Renal cortex interstitium (tissue), 11 donors: ENCODE data around the gene PRR33. TPM values are rescaled to one million over a fixed set of nuclear protein-coding genes. Genes with fewer than 3 reads are reported as not detected.

ENCODE experiments used
- DNase-seq, 11 donors: peaks; one replicate each; pipeline ENCODE4 v3.0.0-alpha.2; 2013; ENCODE audit warnings: low read depth in 9 of 11, low spot score in 4 of 11; ENCODE audit errors: extremely low read depth in 1 of 11
- polyA plus RNA-seq, 3 donors: library from polyadenylated mRNA; unstranded; fragments of 120-200 nt; gene quantifications; one replicate each; pipeline ENCODE4 v1.2.1, GENCODE V29; 2013; ENCODE audit not compliant: insufficient read length in 3 of 3

Gene PRR33
- polyA plus RNA-seq, 3 donors: 0.29 to 0.32 TPM; not detected in 1

DNA sequence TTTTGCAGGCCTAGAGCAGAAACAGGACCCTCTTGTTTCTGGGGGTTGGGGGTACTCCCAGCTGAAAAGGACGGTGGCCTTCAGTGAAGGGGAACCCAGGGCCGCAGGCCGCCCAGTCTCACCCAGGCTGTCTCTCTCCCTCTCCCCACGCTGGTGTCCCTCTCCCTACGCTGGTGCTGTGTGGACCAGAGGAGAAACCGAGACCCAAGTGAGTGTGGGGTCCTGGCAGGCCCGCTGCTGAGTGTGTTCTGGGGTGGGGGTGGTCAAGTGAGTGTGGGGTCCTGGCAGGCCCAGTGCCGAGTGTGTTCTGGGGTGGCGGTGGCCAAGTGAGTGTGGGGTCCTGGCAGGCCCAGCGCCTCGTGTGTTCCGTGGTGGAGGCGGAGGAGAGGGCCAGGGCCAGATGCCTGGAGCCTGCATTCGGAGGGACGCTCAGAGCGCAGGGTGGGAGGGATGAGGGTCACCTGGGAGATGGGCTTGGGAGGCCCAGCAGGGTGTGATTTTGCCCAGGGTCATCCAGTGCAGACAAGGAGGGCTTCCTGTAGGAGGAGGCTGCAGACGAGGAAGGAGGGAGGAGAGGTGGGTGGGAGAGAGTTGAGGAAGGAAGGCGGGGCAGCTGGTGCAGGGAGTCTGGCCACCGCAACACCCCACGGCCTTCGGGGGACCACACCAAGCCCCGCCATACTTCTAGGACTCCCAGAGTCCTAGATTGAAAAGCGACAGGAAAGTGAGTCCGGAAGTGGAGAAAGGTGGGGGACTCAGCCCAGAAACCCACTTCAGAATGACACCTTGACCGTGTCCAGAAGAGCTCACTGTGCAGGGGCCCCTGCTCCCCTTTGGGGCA, 38.1 kb upstream of the PRR33 start:
- DNase-seq: no peak

DNA sequence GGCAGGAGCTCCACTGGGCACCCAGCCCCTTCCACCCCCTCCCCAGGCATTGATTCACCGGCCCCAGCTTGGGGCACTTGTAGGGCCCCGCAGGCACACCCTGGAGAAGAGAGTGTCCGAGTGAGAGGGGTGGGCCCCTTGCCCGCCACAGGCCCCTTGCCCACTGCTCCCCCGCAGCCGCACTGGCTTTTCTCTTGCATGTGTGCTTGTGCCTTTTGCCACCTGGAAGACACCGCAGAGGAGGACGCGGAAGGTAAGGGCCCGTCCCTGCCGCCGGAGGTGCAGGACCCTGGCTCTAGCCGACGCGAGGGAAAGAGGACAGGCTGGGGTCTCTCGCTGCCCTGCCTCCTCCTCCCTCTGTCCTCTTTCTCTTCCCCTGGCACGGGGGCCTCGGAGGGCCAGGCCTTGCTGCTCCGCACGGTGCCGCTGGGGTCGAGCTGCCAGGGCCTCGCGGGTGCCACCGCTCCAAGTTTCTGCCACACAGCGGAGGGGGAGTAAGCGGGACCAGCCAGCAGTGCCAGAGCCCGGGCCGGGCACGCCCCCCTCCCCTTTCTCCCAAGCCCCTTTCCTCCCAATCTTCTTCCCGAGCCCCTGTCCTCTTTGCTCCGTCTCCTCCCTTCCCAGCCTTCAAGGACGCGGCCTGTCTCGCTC, 37.3 kb upstream of the PRR33 start:
- no peak for DNase-seq

DNA sequence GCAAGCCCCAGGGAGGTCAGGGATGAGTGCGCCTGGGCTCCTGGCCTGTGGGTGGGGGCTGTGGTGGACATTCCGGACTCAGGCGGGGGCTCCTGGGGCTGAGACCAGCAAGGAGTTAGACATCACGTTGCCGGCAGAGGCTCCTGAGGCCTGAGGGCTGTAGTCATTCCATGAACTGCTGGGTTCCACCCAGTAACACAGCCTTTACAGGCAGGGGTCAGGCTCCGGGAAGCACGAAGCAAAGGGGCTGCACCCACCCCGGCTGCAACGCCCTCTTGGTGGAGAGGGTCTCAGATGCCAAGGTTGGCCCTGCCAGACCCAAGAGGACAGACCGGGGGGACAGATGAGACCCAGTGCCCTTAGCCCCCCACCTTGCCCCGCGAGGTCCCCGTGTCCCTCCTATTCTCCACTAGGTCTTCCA, 36.8 kb upstream of the PRR33 start:
- DNase-seq: no peak

DNA sequence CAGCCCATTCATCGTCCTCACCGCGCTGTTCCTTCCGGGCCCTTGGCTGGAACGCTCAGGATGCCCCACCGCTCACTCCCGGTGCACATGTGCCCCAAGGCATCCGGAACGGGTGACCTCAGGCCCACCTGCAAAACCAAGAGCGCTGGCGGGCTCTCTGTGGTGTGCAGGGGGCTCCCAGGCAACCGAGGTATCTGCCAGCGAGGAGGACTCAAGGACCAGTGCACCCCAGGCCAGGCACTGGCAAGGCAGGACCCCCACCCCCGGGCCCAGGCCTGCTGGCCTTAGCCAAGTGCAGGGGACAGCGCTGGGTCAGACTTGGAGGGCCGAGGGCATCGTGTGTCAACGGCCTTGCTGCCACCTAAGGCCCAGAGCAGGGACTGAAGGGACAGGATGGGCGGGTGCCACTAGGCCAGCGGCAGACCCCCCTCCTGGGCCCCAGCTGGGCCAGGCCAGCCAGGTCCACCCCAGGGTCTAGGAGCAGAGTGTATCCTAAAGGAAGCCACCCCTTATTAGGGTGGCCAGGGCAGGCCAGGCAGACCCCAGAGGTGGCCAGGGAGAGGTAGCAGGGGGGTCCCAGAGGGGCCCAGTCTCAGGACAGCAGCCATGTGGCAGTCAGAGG, 36.3 kb upstream of the PRR33 start:
- no peak for DNase-seq

DNA sequence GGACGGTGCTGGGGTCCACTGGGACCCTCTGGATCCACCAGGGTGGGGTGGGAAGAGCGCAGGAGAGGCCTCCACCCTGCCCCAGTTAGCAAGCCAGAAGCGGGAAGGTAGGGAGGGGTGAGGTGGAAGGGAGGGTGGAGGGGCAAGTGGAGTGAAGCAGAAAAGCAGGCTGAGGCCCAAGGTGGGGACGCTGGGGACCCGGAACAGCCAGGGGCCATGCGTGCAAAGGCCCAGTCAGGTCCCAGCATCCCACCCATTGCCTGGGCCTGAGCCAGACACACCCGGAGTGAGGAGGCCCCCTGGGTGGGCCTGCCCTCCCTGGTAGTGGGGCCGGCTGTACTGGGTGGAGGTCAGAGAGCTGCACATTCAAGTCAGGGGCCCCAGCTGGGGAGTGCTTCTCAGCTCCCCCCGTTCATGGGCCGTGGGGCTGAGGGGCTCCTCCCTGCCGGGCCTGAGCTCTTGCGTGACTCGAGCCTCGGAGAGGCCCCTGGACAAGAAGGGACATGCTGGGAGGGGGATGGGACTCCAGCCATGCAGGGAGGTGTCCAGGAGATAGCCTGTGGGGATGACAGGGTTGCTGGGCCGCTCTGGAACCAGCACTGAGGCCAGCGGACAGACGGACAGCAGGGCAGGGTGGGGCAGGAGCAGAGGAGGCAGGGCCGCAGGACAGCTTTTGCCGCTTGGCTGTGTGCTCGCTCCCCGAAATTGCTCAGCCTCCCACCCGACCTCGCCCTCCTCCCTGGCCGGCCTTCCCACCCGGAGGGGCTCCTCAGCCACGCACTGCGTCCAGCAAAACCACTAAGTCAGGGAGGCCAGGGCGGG, 35.5 kb upstream of the PRR33 start:
- DNase-seq: no peak

DNA sequence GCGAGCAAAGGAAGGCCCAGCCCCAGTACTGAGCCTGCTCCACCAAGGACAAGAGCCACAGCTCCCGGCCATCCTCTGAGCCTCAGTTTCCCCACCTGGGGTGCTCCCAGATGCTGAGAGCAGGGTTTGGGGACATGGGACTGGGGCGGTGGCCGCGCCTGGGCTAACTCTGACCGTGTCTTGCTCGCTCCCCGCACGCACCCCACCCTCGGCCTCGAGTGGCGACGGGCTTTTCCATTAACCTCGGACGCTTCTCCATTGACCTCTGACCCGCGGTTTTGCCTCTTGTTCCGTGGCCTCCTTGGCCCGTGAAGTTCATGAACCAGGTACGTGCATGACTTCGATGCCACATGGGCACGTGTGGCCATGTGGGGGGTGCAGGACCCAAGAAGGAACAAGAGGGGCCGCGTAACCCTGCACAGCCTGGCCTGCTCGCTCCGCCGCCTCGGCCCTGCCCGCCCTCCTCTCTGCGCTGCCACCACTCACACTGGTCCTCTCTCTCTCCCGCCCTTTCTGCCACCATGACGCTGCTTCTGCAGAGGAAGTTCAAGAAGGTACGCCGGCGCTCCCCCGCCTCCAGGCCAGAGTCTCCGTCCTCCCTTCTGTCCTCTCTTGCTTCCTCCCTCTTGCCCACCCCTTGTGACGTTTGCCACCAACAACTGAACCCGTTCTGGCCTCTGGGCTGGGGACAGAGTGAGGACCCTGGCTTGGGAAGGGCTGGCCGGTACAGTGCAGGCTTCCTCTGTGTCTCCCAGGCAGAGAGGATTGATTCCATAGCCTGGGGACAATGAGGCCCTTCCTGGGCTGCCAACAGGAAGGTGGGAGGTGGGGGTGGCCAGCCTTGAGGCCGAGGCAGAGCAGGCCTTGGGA, 34.7 kb upstream of the PRR33 start:
- no peak for DNase-seq

DNA sequence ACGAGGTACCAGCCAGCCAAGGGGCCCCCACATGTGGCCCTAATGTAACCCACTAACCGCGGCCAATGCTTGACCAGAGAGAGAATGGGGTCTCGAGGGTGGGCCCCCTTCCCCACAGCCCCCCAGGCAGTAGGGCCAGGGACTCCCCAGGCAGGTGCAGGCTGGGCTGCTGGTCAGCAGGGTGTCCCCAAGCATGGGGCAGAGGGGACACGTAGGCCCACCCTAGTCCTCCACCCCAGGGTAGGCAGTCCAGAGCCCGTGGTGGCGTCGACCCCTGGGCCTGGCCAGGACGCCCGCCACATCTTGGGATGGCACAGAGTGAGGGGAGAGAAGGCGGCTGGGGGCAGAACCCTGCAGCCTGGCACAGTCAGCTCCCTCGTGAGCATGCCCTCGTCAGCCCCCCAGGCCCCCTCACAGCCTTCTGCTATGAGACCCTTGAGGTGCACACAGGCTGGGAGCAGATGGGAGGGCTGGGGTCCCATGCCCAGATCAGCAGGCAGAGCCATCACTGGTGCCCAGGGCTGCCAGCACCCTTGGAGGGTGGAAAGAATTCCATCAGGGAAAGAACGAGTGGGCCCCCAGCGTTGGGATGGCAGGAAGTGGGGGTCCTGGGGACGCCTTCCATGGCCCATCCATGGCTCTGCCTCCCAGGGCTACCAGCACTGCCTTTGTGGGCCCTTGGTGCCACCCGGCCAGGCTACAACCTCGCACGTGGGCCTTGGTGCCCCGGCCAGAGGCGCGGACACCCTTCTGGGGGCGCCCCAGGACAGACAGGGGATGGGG, 33.9 kb upstream of the PRR33 start:
- DNase-seq: no peak

DNA sequence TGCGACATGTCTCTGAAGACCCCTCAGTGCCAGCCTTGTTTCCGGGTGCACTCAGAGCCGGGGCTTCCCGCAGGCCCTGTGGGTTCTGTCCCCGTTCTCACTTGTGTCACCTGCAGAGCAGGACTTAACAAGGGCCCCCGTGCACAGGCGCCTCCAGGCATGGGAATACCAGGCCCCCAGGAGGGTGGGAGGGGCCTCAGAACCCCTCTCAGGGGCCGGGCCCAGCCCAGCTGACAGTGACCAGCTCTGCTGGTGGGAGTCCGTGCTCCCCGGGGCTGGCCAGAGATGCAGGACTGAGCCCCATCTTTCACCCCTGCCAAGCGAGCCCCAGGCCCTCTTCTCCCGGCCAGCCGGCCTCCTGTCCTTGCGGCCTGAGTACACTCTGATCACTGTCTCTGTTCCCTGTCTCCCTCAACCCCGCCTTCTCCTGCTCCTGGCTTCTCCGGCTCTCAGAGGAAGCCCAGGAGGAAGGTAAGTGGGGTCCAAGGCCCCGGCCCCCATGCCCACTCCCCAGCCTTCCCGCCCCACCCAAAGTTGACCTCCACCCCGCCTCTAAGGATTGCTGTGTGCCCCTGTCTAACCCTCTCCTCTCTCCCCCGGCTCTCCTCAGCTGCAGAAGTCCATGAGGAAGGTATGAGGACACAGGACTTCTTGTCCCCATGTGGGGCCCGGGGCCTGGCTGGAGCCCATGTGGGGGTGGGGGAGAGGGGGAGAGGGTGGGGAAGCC, 33.1 kb upstream of the PRR33 start:
- no peak for DNase-seq

DNA sequence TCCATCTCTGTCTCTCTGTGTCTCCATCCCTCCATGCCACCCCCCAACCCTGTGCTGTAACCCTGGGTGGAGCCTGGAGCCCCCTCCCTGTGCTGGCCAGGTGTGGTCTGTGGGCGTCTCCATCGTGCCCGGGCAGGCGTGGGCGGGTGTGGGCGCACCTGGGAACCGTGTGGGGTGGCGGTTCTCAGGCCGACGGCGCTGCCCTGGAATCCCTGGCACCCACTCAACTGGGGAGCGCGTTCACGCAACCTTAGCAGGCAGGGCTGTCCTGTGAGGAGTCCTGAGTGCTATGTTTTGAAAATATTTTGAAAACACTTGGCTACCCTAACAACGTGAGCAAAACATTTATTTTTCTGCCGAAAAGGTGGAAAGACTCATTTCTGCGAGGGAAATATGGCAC, 32.5 kb upstream of the PRR33 start:
- no peak for DNase-seq

DNA sequence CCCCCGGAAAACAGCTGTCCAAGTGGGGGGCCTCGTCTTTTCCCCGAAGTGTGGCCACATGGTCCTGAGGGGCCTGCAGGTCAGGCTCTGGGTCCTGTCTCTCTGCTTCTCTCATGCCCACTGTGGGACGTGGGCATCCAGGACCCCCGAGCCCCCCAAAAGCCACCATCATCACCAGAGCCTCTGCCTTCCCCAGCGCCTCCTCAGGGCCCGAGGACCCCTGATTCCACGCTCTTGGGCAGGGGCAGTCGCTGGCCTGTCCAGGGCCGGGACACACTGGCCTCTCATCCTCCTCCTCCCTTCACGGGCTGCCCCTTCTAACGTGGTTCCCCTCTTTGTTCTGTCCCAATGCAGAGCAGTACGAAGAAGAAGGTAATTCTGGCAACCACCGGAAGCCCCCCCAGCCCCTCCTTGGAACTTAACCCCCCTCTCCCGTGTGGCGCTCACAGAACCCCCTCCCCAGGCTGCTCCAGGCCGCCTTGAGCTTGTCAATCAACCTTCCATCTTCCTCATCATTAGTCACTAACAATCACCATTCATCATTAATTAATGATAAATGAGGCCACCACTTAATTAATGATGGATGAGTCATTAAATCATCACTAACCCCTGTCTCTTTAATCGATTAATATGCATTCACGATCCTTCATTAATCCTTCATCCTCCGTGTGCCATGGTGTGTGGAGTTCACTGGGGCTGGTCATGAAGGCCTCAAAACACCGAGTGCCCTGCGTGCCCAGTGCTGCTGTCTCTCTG, 31.7 kb upstream of the PRR33 start:
- DNase-seq: no peak

DNA sequence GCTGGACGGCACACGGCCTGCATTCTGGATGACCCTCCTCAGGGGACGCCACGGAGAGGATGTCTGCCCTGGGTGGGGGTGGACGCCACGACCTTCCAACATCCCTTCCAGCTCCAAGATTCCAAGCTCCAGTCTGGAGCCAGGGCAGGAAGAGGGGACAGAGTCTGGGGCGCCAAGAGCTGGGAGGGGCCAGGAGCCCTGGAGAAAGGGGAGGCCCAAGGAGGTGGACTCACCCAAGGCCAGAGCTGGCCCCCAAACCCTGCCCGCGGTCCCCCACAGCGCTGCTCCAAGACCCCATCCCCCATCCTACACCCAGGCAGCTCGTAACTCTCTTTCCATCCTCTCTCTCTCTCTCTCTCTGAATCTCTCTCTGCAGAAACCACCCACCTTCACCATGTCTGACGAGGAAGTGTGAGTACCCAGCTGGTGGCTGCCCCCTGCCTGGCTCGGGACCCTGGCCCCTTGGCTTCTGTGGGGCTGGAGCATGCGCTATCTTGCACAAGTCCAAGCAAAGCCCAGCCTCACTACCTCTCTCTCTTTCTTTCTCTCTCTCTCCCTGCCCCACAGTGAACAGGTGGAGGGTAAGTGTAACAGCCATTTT, 30.9 kb upstream of the PRR33 start:
- DNase-seq: no peak

DNA sequence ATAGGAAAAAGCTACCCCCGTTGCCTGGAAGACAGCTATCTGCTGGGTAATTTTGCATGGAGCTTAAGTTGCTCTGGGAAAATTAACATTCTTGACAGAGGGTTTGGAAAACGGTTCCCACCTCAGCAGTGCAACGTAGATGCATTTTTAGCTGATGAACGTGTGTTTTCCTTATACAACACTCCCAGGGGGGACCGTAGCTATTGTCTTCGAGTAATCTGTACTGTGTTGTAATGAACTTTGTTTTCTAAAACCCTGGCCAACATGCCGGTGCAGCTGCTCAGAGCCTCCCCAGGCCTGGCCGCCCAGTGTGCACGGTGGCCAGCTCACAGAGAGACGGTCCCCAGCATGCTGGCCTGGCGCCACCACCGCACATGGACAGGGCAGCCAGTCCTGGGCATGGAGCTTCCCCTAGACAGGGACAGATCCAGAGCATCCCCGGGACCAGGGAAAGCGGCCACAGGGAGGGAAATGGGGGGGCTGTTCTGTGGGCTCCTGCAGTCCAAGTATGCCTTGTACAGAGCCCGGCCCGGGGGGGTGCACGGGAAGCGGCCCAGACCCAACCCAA, 30.0 kb upstream of the PRR33 start:
- no peak for DNase-seq

DNA sequence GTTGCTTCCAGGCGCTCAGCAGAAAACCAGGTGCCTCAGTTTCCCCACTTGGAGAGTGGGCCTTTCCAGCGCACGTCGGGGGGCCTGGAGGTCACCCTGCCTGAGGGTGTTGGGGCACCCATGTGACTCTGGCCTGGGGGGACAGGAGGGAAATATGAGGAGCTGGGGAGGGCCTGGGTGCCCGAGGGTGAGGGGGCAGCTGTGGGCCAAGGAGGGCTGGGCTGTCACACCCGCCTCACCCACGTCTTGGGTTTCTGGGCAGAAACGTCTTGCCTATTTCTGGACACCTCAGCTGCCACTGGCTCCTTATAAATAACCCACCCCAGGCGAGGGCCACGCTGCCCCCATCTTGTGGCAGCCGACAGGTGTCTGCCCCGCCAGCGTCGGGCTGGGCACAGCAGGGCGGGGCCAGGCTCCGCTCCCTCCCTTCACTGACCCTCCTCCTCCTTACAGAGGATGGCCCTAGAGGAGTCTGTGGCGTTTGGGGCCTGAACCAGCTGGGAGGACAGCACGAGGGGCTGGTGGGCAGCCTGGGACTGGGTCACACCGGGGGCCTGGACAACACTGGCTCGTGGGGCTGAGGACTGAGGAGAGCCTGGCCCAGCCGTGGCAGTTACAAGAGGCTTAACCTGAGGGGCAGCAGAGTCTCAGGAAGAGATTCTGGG, 29.3 kb upstream of the PRR33 start:
- DNase-seq: no peak

DNA sequence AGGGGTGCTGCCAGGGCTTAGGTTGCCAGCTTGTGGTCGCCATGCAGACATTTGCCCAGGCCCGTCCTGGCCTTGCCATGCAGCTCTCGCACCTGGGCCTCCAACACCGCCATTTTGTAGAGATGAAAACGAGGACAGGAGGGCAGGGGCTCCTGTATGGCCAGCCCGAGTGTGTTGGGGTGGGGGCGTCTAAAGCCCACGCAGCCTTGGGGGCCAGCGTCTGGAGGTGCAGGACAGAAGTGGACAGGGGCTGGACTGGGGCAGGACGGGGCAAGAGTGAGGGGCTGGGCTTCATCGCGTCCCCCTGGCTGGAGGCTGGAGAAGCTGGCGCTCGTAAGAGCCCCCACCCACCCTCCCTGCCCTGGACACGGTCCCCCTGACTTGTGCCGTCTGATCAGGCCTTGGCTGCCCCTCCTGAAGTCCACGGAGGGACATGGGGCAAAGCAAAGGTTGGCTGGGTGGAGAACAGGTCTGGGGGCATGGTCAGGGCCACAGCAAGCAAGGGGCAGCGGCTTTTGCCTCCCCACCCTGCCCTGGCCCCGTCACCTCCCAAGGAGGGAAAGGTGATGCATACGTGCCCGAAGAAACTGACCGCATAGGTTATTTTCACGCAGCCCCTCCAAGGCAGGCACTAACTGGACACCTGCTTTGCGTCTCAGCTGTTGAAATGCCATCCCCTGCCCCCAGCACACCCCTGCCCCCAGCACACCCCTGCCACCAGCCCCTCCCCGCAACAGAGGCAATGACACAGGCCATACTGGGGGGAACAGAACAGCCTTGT, 28.6 kb upstream of the PRR33 start:
- no peak for DNase-seq
